Activated naive CD4-positive, alpha-beta T cell (primary cell): Measurements from ENCODE around the gene URM1.
"Not testable (repeated sequence)": the region's sequence is repeated elsewhere in the genome, so short reads cannot be mapped to it uniquely, and the experiment has no call there.

ENCODE experiments used
- DNase-seq, 4 experiments: peaks; one replicate each; lab custom pipeline; 2025; lab: John Stamatoyannopoulos, UW

URM1 gene

GRCh38 chr9:128370752-128371629 is at the start of gene URM1:
Gene URM1 (plus strand): TSS chr9:128371374. CDS start chr9:128371381, 7 bp downstream.
- peak; percentile 84 to 94 (median 88) for DNase-seq

DNA sequence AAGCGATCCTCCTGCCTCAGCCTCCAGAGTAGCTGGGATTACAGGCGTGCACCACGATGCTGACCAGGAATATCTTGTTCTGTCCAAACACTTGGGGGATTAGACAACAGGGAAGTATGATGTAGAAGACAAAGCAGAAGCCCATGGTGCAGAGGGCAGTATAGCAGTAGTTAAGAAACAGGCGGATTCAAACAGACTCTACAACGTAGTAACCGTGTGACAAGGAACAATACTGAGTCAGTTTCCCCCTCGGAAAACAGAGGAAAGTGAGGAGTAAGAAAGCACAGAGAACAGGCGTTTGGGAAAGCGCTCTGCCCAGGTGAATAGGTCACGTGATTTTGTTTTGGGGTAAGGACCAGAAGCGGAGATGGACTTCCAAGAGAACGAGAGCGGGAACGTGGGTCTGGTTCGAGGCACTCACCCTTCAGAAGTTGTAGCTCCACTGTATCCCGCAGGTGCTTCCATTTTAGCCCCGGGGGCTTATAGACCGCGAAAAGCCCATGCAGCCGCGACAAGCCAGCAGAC is 49.2 kb upstream of the URM1 start:
- no peak for DNase-seq

GRCh38 chr9:128322404-128323211 is 48.6 kb upstream of the URM1 start, which contains the start of the genes COQ4 and TRUB2:
Gene COQ4 (plus strand): TSS chr9:128322839. CDS start chr9:128322859, 20 bp downstream.
Gene TRUB2 (minus strand): TSS chr9:128322447. CDS start chr9:128322408, 39 bp downstream.
- peak; percentile 80 to 91 (median 88) for DNase-seq

DNA sequence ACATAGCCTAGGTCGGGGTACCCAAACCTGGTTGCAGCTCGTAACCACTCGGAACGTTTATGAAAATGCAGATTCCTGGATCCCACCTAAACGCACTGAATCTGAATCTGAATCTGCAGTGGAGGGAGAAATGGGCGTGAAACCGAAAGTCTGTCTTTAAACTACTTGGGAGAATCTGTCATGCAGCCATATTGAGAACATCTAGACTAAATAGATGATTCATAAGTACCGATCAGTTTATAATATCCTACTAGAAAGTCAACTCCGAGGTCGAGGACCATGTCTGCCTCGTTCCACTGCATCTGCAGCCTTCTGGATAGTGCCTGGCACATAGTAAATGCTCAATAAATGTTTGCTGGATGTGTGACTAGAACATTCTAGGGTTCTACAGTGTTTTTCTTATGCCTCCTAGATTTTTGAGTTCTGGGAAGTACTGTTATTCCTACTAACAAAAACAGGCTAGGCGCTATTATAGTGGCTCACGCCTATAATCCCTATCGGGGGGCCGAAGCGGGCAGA is 47.9 kb upstream of the URM1 start:
- no peak for DNase-seq

DNA sequence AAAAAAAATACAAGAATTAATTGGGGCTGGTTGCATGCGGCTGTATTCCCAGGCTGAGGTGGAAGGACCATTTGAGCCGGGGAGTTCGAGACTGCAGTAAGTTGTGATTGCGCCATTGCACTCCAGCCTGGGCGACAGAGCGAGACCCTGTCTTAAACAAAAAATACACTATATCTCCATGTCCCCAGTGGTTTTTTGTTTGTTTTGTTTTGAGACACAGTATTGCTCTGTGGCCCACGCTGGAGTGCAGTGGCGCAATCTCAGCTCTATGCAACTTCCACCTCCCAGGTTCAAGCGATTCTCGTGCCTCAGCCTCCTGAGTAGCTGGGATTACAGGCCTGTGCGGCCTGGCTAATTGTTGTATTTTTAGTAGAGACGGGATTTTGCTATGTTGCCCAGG is 47.4 kb upstream of the URM1 start:
- no peak for DNase-seq

DNA sequence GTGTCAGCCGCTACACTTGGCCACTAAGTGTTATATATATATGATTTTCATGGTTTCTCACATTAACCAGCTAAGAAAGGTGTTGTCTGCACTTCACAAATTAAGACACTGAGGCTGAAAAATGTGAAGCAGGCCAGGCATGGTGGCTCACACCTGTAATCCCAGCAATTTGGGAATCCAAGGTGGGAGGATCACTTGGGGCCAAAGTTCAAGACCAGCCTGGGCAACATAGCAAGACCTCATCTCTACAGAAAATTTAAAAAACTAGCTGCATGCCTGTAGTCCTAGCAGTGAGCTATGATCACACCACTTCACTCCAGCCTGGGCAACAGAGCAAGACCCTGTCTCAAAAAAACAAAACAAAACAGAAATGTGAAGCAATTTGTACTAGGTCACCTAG is 46.8 kb upstream of the URM1 start:
- no peak for DNase-seq

GRCh38 chr9:128325629-128326028 is 45.5 kb upstream of the URM1 start:
- no peak for DNase-seq

DNA sequence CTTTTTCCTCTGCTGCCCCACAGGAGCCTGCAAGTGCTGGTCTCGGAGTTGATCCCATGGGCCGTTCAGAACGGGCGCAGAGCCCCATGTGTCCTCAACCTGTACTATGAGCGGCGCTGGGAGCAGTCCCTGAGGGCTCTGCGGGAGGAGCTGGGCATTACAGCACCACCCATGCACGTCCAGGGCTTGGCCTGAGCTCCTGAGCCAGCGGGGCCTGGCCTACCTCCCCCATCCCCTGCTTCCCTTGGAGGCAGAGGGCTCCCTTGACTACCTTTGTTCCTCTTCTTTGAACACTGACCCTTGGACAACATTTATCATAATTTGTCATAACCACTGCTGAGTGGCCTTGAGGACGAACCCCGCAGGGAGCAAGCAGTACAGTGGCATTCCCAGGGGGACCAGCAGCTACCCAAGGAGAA is 37.7 kb upstream of the URM1 start:
- DNase-seq: no peak

- no peak for DNase-seq
Observed at GRCh38 chr9:128335161-128335560, 36.0 kb upstream of the URM1 start.

DNA sequence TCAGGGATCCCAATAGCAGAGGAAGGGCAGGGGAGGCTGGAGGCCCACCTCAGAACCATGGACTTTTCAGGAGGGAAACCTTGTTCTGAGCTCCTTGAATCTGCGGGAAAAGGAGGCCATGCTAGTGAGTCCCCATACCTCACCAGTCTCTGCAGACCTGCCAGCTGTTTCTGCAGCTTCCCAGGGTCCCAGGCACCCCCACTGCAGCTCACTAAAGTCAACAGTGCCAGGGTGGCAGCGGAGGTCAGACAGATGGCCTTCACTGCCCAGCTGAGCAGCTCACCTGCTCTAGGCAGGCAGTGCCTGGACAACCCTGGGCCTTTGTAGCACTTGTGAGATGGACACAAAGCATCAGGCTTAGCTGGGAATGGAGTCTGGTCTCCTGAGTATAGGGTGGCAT is 35.3 kb upstream of the URM1 start:
- no peak for DNase-seq

DNA sequence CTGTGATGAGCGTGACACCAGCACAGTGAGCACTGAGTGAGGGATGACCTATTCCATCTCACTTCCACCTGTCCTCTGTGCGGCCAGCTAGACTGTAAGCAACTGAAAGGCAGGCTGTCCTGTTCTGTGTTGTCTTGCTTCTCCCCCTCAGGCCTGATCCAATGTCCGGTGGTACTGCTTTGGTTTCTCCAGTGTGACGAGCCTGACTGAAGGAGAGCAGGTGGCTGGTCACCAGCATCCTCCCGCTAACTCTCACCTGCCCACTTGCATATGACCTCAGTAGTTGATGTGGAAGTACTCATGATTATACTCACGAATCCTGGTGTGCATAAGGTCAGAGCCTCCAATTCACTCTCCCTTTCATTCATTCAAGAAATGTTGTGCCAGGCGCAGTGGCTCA is 33.2 kb upstream of the URM1 start:
- no peak for DNase-seq

- not testable (repeated sequence) for DNase-seq
Observed at GRCh38 chr9:128338852-128339614, 32.1 kb upstream of the URM1 start.

GRCh38 chr9:128339761-128340690 is 31.1 kb upstream of the URM1 start, which contains the start of gene SLC27A4:
Gene SLC27A4 (plus strand): TSS chr9:128340527. CDS start chr9:128343133, 2,606 bp downstream.
- DNase-seq: peak; percentile 24 to 75 (median 54)

DNA sequence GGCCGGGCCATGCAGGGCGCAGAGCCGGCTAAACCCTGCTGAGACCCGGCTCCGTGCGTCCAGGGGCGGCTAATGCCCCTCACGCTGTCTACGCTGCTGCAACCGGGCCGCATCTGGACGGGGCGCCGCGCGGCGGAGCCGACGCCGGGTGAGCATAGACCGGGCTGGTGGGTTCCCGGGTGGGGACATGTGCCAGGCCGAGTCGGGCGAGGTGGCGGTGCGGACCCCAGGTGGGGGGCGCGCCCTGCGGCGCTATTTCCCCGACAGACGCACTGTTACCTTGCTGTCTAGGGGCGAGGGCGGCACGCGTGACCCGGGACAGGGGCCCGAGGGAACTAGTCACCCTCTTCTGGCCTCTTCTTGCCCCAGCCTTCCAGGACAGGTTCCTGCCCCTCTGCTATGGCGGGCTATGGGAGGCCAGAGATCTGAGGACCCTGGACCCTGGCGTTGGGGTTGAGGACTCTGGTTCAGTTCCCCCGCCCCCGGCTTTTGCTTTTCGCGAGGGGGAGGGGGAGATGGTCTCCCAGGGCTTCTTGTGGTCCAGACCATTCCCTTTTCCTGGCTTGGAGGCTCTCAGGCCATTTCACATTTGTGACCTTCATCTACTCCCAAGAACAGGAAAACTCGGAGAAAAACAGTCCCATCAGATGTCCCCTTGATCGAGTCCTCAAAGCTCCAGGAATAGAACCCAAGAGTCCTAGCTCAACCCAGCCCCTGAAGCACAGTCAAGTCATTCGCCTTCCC is 30.3 kb upstream of the URM1 start:
- no peak for DNase-seq

- DNase-seq: peak in 3 of 4 experiments; percentile 23 to 51 (median 33)
Observed at GRCh38 chr9:128341435-128341849, 29.7 kb upstream of the URM1 start.

DNA sequence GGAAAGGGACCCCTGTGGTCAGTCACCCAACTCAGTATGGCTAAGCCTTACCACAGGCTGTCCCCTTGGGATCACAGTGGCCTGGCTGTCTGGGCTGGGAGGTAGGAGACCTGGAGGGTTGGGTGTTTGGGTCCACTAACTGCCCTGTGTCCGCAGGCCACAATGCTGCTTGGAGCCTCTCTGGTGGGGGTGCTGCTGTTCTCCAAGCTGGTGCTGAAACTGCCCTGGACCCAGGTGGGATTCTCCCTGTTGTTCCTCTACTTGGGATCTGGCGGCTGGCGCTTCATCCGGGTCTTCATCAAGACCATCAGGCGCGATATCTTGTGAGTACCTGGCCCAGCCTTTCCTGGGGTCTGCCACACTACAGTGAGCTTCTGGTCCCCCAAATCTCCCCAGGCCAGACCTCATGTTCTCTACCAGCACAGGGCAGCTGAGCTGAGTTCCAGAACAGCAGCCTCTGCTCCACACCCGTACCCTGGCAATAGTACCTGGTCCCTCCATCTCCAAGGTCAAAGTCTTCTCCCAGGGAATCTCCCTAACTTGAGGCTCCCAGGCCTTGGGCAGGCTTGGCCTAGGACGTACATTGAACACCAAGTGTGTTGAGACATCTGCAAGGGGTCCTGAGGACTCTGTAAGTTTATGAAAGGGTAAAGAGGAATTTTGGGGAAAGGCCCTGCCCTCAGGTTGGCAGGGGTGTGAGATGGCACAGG is 28.0 kb upstream of the URM1 start:
- DNase-seq: no peak

GRCh38 chr9:128343855-128344254 is 27.3 kb upstream of the URM1 start:
- DNase-seq: no peak

GRCh38 chr9:128344931-128345605 is 26.1 kb upstream of the URM1 start:
- no peak for DNase-seq
